Urothelium cell line (cell line): ENCODE data around the gene SYNPO.

Experiments used
- DNase-seq: peaks from one replicate; pipeline ENCODE4 v3.0.0; 2011; ENCODE audit warnings: low spot score, mixed read lengths
- FAIRE-seq: peaks from 2 replicates; lab custom pipeline; 2011; peaks lifted over from hg19 to GRCh38; lab: Jason Lieb, UNC

Gene SYNPO

GRCh38 chr5:150623878-150624216, 16.6 kb upstream of the SYNPO start:
- FAIRE-seq (peak; percentile 62), DNase-seq (no peak)

- FAIRE-seq (no peak), DNase-seq (peak; percentile 82)
Measured at GRCh38 chr5:150624334-150625163, 15.9 kb upstream of the SYNPO start.

DNA sequence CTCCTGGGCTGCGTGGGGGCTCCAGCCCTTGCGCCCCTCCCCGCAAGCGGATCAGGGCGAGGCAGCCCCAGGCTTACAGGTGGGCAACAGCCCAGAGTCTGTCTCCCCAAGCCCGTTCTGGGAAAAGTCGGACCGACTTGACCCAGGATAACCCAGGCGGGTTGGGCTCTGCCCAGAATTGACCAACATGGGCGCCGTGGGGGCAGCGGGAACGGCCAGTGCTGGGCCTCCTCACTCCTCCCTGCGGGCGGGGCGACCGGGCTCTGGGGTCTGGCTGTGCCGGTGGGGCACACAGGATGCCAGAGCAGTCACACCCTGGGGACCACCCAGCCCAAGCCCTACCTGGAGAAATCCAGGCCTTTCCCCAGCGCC, 15.3 kb upstream of the SYNPO start:
- DNase-seq, result no peak
- FAIRE-seq, result no peak

DNA sequence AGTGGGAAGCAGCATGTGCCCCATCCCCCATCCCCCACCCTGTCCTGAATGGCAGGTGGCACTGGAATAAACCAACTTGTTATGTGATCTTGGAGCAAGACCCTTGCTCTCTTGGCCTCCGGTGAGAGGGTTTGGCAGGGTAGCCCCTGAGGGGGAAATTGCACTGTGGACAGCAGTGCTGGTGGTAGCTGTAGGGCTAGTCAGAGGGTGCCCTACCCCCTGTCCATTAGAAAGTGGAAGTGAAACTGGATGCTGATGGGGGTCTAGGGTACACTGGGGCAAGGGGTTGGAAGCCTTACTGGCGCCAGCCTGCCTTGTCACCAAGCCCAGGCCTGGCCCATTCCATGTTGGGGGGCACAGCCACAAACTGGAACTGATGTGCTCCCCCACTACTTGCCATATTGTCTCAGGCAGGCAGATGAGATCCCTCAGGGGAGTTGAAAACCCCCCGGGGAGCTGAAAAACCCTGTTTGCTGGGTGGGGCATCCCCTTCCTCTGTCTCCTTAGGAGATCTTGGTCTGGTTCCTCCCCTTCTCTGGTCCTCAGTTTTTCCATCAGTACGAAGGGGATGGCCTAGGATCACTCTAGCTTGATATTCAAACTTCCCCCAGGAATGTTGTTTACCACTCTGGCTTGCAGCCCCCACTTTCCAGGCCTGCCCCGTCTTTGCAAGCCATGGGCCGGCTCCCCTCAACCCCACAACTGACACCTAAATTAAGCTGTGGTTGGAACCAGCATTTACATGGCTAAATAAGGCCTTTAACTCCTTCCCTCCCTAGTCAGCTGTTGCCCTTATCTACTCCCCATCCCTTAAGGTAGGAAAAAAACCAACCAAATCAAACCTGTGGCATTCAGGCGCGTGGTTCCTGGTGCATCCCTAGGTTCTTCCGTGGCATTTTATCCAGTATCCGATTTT, 14.4 kb upstream of the SYNPO start:
- FAIRE-seq (no peak), DNase-seq (no peak)

DNA sequence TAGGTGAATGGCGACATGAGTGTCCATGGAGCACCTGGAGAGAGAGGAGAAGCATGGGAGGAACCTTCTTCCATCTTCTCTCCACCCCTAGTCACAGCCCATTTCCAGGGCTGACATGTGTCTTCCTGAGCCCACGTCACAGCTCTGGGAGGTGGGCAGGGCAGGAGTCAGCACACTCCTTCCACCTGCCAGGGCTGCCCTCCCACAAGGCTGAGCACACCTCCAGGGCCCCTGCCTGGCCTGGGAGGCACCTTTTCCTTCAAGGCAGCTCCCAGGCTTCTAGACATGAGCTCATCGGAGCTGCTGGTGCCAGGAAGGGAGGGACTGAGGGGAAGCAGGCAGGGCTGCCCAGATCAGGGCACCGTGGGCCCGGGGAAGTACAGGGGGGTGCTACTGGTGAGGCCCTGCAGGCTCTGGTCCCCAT, 13.6 kb upstream of the SYNPO start:
- no peak for DNase-seq

GRCh38 chr5:150627731-150628545, 12.5 kb upstream of the SYNPO start:
- DNase-seq, result no peak
- no peak for FAIRE-seq

More for the DNA sequence above, 13.6 kb upstream of the SYNPO start:
- no peak for FAIRE-seq

DNA sequence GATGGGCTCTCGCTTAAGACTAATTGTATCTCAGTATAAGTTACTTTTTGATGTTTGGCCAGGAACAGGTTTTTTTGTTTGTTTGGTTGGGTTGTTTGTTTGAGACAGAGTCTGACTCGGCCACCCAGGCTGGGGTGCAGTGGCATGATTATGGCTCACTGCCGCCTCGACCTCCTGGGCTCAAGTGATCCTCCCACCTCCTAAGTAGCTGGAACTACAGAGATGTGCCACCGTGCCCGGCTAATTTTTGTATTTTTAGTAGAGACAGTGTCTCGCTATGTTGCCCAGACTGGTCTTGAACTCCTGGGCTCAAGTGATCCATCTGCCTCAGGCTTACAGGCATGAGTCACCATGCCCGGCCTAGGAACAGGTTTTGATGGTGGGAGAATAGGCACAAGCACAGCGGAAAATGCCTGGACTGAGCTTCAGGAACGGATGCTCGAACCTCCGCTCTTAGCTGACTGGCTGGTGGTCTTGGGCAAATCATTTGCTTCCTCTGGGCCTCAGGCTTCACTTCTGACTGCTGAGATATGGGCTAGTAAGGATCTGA, 11.4 kb upstream of the SYNPO start:
- peak; percentile 9 for FAIRE-seq
- DNase-seq, result no peak

DNA sequence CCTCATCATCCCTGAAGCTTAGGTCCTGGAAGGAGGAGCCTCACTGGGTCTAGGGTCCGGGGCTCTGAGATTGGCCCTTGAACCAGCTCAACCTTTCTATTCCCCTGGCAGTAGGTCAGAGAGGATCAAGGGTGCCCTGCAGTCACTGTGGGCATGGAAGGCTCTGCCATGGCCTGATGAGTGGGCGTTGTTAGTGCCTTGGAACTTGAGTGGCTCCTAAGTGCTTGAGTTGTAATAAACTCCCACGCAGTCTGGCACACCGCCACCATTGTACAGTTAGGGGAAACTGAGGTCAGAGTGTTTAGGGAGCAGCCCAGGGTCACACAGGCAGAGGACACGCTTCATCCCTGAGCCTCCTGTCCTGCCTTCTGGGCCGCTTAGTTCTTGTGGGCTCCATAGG, 10.4 kb upstream of the SYNPO start:
- FAIRE-seq (no peak), DNase-seq (no peak)

DNA sequence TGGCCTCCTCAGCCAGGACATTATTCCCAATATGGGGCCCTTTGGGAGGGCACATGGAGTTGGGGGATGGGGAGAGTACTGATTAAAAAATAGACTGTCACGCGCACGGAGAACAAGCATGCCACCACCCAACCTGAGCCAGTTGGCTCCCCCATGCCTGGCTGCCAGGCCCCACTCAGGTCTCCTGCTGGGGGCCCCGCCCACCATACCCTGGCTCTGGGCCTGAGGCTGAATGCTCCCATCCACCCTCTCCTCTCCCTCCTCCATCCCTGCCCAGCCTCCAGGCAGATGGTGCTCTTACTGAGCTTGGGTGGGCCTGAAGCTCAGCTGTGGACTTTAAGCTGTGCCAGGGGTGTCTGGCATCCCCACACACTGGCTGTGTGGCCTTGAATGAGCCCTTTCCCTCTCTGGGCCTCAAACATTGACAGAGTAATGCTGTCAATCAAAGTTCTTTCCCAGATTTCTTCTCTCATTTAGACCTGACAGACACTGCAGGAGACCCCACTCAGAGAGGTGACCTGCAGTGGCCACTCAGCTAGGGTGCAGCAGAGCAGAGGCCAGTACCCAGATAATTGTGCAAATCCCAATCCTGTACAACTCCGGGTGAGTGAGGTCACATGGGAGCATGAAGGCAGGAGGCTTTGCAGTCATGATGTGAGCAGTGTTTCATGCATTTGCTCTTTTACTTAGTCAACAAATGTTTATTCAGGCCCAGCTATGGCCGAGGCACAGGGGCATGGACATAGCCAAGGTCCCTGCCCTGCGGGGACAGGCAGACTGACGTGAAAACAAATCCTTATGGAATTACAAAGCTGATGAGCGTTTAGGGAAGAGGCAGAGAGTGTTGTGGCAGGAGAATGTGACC, 9.8 kb upstream of the SYNPO start:
- FAIRE-seq, result no peak
- no peak for DNase-seq

- no peak for DNase-seq
- no peak for FAIRE-seq
Measured at GRCh38 chr5:150631326-150631701, 9.1 kb upstream of the SYNPO start.

GRCh38 chr5:150632305-150633160, 7.9 kb upstream of the SYNPO start:
- DNase-seq (no peak), FAIRE-seq (no peak)

DNA sequence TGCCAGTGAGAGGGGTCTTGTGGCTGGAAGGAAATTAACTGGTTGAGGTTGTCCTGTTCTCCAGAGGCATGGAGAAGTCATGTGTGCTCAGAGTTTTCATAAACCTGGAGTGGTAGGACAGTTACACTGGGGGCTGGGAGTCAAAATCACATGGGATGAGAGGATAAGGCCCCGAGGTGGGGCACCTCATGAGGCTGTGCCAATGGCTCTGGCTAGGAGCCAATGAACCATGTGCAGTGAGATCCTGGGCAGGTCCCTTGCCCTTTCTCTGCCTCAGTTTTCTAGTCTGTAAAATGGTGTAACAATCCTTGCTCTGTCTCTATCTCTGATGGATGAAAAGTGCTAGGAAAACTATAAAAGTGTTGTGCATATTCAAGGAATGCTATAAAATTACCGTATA, 7.0 kb upstream of the SYNPO start:
- FAIRE-seq, result no peak
- DNase-seq, result no peak

- FAIRE-seq (no peak), DNase-seq (peak; percentile 77)
Measured at GRCh38 chr5:150636391-150637244, 3.8 kb upstream of the SYNPO start.

- FAIRE-seq (no peak), DNase-seq (peak; percentile 86)
Measured at GRCh38 chr5:150637245-150638052, 3.0 kb upstream of the SYNPO start.

DNA sequence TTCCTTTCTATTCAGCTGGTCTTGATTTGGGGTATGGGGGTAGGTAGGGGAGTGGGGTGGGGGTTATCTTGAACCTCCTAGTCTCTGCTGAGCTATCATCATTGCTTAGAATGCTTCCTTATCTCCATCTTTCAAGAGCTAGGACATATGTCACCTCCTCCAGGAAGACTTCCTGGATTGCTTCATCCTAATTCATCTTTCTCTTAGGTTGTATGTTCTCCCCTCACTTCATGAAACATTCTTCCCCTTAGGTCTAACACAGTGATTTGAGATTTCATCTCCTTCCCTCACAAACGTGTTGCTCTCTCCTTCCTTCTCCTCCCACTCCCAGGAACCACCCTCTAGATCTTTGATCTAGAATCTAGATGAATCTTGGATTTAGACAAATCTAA, 2.4 kb upstream of the SYNPO start:
- DNase-seq, result no peak
- FAIRE-seq, result no peak

DNA sequence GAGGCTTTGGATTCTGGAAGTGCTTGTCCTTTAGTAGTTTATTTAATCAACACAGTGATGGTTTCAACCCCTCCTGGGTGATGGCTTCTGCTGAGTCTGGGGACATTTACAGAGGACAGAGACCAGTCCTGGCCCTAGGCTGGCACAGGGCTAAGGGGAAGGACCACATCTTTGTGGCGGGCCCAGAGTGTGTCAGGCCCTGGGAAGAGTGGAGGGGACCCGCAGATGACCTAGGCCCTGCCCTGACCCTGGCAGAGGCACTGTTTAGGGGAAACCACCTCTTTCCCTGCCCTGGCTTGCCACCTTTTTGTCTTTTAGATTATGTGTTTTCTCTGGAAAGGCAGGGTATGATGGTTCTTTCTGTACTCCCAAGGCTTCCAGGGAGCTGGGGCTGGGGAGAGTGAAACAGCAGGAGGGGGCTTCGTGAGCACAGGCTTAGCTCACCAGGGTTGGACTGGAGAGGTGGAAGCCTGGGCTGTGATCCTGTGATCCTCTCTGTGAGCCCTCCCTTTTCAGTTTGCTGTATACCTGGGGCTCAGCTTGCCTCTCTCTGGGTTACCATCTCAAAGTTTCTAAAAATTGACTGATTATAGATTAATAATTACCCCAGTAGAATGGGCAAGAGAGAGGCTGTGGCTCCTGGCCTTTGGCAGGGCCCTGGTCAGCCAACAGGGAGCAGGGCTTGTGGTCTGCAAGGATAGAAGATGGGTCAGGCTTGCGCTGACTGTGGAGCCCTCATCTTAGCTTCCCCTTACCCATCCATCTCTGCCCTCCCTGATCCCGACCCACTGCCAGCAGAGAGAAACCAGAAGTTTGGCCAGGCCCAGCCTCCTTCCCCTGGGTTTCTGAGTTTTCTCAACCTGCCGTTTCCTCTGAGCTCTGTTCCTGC, 1.7 kb upstream of the SYNPO start:
- DNase-seq (no peak), FAIRE-seq (no peak)

DNA sequence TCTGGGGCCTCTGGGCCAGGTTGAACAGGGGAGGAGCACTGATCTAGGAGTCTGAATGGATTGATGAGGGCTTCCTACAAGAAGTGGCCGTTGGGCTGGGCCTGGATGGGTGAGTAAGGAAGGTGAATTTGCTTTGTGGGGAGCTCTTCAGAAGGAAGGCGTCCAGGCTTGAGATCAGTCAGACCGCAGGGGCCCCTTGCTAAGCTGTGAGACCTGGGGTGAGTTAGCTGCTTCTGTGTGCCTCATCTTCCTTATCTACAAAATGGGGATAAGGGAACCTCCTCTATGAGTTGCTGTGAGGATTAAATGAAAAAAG, 1.1 kb upstream of the SYNPO start:
- FAIRE-seq, result no peak
- DNase-seq, result no peak
